IMR-90 (cell line): ENCODE measurements around the gene C12orf57.

Source experiments
- BHLHE40 ChIP-seq: fragments of 150-350 bp; IDR thresholded peaks from 2 replicates; pipeline ENCODE4 v1.6.1; 2016; ENCODE audit warnings: mild to moderate bottlenecking, low read depth, low read length
- CEBPB ChIP-seq: IDR thresholded peaks from 2 replicates; pipeline ENCODE4 v1.6.1; 2012; ENCODE audit warnings: low read depth, low read length, improper control_type of control experiment
- CHD1 ChIP-seq: IDR thresholded peaks from 2 replicates; pipeline ENCODE4 v1.6.1; 2012; ENCODE audit warnings: low read depth, low read length, improper control_type of control experiment
- FOS ChIP-seq: fragments of 150-350 bp; IDR thresholded peaks from 2 replicates; pipeline ENCODE4 v1.6.1; 2016; ENCODE audit warnings: low read depth, low read length
- MAFK ChIP-seq: IDR thresholded peaks from 2 replicates; pipeline ENCODE4 v1.6.1; 2012; ENCODE audit warnings: low read depth, low read length, improper control_type of control experiment
- MAZ ChIP-seq: IDR thresholded peaks from 2 replicates; pipeline ENCODE4 v1.6.1; 2012; ENCODE audit warnings: low read depth, mild to moderate bottlenecking, low read length, improper control_type of control experiment, moderate library complexity, borderline replicate concordance
- MXI1 ChIP-seq: IDR thresholded peaks from 2 replicates; pipeline ENCODE4 v1.6.1; 2012; ENCODE audit warnings: low read depth, mild to moderate bottlenecking, low read length, moderate library complexity, borderline replicate concordance
- POLR2A ChIP-seq: IDR thresholded peaks from 2 replicates; pipeline ENCODE4 v1.6.1; 2012; ENCODE audit warnings: mild to moderate bottlenecking, low read depth, low read length
- RAD21 ChIP-seq: IDR thresholded peaks from 2 replicates; pipeline ENCODE4 v1.6.1; 2012; ENCODE audit warnings: low read length, improper control_type of control experiment
- RCOR1 ChIP-seq: IDR thresholded peaks from 2 replicates; pipeline ENCODE4 v1.6.1; 2012; ENCODE audit warnings: mild to moderate bottlenecking, low read length, improper control_type of control experiment; ENCODE audit not compliant: insufficient replicate concordance
- RFX5 ChIP-seq: IDR thresholded peaks from 2 replicates; pipeline ENCODE4 v1.8.0; 2012; ENCODE audit warnings: low read depth, mild to moderate bottlenecking, low read length, moderate library complexity
- SMC3 ChIP-seq: fragments of 150-350 bp; IDR thresholded peaks from 2 replicates; pipeline ENCODE4 v1.6.1; 2016; ENCODE audit warnings: low read depth, mild to moderate bottlenecking, antibody characterized with exemption, low read length, moderate library complexity
- TF ChIP-seq, protein P1 (sequence below): conservative IDR thresholded peaks from 2 replicates; pipeline ENCODE4 v1.5.1; 2012; ENCODE audit warnings: mild to moderate bottlenecking, low read depth, low read length, improper control_type of control experiment
- TF ChIP-seq, protein P2 (sequence below): fragments of 150-350 bp; IDR thresholded peaks from 2 replicates; pipeline ENCODE4 v1.6.1; 2017; ENCODE audit warnings: mild to moderate bottlenecking, antibody characterized with exemption, low read length, low read depth

DNA sequence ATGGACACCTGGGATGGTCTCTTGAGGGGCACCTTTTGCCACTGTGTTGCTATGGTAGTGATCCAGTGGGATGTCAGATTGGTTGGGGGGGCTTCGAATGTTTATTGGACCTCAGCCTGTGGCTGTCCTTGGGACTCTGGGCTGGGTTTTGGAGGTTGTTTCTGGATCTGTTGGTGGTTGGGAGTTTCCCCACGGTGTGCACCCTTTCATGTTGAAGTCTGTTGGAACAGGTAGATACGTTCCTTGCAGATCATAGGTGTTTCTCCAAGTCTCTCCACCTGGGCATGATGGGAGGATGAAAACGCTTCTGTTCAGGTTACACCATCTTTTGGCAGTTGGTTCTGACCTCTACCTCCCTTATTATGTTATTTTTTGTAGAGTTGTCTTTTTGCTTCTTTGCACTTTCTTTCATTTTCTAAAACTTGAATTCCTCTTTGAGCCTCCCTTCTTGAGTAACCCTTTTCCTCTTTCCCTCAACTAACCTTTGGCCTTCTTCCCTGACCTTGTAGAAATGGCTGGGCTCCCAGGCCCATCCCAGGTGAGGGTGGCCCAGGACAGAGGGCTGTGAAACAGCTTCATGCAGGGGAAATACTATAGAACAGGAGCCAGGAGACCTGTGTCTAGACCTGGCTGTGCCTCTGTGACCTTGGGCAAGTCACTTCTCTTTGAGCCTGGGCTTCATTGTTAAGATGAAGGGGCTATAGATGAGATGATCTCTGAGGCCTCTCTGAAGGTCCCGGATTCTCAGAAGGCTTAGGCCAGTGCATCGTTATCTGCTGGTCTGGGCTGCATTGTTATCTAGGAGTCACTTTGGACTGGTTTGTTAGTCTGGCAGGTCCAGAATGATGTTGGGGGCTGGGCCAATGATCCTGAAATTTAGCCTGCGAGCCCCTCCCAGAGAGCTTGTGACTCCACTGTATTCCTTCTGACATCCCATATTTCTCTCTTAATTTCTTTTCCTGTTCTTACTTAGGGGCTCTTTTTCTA lies 14.1 kb upstream of the C12orf57 start:
- TF ChIP-seq, protein P1, sequence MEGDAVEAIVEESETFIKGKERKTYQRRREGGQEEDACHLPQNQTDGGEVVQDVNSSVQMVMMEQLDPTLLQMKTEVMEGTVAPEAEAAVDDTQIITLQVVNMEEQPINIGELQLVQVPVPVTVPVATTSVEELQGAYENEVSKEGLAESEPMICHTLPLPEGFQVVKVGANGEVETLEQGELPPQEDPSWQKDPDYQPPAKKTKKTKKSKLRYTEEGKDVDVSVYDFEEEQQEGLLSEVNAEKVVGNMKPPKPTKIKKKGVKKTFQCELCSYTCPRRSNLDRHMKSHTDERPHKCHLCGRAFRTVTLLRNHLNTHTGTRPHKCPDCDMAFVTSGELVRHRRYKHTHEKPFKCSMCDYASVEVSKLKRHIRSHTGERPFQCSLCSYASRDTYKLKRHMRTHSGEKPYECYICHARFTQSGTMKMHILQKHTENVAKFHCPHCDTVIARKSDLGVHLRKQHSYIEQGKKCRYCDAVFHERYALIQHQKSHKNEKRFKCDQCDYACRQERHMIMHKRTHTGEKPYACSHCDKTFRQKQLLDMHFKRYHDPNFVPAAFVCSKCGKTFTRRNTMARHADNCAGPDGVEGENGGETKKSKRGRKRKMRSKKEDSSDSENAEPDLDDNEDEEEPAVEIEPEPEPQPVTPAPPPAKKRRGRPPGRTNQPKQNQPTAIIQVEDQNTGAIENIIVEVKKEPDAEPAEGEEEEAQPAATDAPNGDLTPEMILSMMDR, result no peak
- TF ChIP-seq RAD21 (no peak), MAZ (no peak), POLR2A (no peak), CEBPB (no peak), FOS (no peak), RCOR1 (no peak), CHD1 (no peak), BHLHE40 (no peak), MXI1 (no peak), MAFK (no peak), SMC3 (no peak), RFX5 (no peak)
- TF ChIP-seq, protein P2, sequence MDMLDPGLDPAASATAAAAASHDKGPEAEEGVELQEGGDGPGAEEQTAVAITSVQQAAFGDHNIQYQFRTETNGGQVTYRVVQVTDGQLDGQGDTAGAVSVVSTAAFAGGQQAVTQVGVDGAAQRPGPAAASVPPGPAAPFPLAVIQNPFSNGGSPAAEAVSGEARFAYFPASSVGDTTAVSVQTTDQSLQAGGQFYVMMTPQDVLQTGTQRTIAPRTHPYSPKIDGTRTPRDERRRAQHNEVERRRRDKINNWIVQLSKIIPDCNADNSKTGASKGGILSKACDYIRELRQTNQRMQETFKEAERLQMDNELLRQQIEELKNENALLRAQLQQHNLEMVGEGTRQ, result no peak
